GM21723 (cell line): ENCODE results near the gene FAM3B.

ENCODE experiments used
- ATAC-seq: cut with Tn5 transposase; IDR thresholded peaks from one replicate; pipeline ENCODE4 v1.9.1; 2021; ENCODE audit warnings: mild to moderate bottlenecking, moderate library complexity; ENCODE audit not compliant: unreplicated experiment

The FAM3B gene

DNA sequence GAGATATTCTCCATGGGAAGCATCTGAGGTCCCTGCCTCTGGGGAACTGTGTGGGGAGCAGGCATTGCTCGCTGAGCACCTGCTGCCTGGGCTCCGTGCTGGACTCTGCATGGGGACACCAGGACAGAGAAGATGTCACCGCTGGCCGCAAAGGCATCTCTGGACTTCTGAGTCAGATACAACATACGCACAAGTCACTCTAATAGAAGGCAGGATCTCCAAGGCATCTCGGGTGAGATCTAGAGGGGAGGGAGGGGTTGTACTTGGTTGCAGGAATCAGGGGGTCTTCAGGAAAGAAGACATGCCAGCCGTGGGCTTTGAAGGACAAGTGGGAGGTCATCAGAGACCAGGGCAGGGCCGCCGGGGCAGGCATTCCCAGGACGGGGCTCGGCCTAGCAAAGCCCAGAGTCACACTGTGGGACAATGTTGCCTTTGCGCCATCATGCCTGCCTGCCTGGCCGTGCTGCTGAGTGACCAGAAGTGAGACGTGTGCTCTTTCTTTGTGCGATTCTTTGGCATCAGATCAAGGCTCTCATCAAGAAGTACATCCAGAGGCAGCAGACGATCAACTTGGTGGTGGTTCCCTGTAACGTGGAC is 73.5 kb downstream of the FAM3B start:
- ATAC-seq, result no peak

GRCh38 chr21:41393876-41394465 is 77.4 kb downstream of the FAM3B start:
- ATAC-seq, result no peak

DNA sequence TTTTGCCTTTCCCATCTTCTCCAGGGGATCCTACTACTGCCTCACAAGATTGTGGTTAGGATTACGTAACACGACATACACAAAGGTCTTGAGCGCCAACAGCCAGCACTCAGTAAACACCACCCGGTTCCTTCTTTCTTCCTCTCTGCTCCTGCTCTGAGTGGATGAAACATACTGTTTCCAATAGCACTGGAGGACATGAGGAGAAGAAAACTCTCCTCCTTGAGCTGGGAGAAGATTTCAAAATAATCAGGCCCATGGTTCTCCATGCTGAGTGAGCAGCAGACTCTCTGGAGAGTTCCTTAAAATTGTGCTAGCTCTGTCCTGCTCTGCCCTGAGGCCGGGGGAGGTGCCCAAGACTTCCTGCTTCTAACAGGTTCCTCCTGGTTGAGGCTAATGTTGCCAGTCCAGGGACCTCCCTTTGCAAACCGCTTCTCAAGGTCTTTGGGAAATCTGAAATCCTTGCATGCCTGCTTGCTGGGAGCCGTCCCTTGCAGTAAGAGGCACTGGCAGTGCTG is 80.0 kb downstream of the FAM3B start:
- no peak for ATAC-seq

DNA sequence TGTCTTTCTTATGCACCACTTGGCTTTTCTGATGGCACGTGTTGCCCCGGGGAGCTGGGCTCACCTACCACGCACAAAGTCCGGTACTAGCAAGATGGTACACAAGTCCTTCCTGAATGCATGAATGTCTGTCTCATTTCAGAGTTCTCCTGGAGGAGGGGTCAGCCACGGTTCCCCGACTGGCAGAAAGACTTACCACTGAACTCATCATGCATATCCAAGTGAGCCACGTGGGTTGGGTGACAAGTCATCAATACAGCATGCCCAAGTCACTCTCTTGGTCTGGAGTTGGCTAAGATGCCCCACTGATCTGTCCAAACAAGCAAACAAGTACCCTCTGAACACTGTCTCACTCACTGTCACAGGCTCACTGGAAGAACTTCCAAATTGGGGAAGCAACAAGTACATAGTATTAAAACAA is 80.9 kb downstream of the FAM3B start:
- ATAC-seq, result no peak

- ATAC-seq, result no peak
Measured at GRCh38 chr21:41398251-41398650, 81.7 kb downstream of the FAM3B start.

GRCh38 chr21:41398831-41399230 is 82.2 kb downstream of the FAM3B start:
- no peak for ATAC-seq

DNA sequence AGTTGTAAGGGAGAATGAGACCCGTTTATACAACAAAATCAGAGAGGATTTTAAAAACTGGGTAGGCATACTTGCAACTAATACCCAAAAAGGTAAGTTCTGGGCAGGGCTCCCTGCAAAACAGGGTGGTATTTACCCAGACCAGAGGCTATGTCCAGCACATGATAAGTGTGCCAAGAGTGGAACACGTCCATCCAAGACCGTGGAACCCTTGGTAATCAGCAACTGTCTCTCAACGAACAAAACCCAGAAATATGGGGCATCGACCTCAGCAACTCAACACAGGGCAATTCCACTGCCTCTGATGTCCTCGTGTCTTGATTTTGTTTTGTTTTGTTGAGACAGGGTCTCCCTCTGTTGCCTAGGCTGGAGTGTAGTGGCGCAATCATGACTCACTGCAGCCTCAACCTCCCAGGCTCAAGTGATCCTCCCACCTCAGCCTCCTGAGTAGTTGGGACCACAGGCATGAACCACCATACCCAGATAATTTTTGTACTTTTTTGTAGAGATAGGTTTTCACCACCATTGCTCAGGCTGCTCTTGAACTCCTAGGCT is 82.7 kb downstream of the FAM3B start:
- ATAC-seq, result no peak

GRCh38 chr21:41402231-41402630 is 85.6 kb downstream of the FAM3B start:
- ATAC-seq, result no peak

- ATAC-seq, result no peak
Measured at GRCh38 chr21:41402796-41403195, 86.2 kb downstream of the FAM3B start.

DNA sequence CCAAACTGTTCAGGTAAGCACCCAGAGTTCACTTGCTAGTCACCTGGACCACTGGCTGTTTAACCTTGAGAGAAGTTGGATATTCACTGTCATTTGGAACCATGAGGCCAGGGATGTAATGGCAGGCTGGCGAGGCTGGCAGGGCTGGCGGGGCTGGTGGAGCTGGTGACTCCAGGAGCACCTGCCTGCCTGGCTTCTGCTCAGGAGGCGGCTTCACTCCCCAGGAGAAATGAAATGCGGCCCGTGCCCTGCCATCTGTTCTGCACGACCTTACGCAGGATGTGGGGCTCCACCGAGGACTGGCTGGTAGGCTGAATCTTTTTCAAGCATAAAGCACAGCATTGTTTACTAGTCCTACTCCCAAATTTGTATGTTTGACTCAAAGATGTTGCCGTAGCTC is 86.7 kb downstream of the FAM3B start:
- ATAC-seq, result no peak

GRCh38 chr21:41403966-41404365 is 87.4 kb downstream of the FAM3B start:
- no peak for ATAC-seq

DNA sequence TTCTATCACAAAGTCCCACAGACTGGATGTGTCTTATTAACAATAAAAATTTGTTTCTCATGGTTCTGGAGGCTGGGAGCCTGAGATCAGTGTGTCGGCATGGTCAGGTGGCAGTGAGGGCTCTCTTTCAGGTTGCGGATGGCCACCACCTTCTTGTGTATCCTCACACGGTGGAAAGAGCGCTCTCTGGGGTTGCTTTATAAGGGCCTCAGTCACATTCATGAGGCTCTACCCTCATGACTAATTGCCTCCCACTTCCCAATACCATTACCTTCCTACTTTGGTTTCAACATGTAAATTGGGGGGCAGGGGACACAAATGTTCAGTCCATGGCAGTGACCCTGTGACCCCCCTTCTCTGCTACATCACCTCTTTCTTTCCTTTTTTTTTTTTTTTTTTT is 88.7 kb downstream of the FAM3B start:
- ATAC-seq, result no peak

DNA sequence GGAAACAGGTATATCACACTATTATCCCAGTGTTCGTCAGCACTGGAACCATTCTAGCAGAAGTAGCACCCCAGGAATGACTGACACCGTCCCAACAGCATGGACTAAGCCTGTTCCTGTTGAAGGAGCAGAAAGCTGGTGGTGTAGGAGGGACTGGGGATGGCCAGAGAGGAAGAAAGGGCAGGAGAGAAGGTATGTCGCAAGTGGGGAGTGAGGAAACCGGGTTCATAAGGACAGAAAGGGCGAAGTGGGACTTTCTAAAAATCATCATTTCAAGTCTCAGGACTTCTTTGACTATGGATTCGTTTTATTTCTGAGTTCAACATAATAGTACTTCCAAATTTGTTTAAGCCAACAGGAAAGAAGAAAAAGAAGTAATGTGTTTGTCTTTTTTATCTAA is 89.7 kb downstream of the FAM3B start:
- no peak for ATAC-seq
